Fibroblast of villous mesenchyme (primary cell): ENCODE data around the gene TPD52L2. TPM values are rescaled to one million over a fixed set of nuclear protein-coding genes. Genes with fewer than 3 reads are reported as not detected.

Source experiments
- DNase-seq: peaks from one replicate; pipeline ENCODE4 v3.0.0-alpha.2; 2010; ENCODE audit warnings: low read depth
- H3K4me3 ChIP-seq: 2 replicates; pipeline ENCODE4 v1.5.1; 2011; ENCODE audit warnings: low read depth, mild to moderate bottlenecking, low read length
- small RNA-seq: library from RNA; depleted of rRNA; stranded (forward); fragments of <200 nt; gene quantifications from one replicate; pipeline ENCODE3, GENCODE V24; 2012
- total RNA-seq: library from RNA; depleted of rRNA; stranded (reverse); fragments of >200 nt; gene quantifications from 2 replicates; pipeline ENCODE4 v1.2.3, GENCODE V29; 2012
- TF ChIP-seq, protein P1 (sequence below): IDR thresholded peaks from 2 replicates; pipeline ENCODE4 v1.5.1; 2012; ENCODE audit warnings: low read depth, mild to moderate bottlenecking, low read length; ENCODE audit not compliant: insufficient read depth

Gene TPD52L2
- total RNA-seq, 1 donor: 115 TPM

GRCh38 chr20:63937596-63937995 is 72.5 kb downstream of the TPD52L2 start:
- TF ChIP-seq, protein P1, sequence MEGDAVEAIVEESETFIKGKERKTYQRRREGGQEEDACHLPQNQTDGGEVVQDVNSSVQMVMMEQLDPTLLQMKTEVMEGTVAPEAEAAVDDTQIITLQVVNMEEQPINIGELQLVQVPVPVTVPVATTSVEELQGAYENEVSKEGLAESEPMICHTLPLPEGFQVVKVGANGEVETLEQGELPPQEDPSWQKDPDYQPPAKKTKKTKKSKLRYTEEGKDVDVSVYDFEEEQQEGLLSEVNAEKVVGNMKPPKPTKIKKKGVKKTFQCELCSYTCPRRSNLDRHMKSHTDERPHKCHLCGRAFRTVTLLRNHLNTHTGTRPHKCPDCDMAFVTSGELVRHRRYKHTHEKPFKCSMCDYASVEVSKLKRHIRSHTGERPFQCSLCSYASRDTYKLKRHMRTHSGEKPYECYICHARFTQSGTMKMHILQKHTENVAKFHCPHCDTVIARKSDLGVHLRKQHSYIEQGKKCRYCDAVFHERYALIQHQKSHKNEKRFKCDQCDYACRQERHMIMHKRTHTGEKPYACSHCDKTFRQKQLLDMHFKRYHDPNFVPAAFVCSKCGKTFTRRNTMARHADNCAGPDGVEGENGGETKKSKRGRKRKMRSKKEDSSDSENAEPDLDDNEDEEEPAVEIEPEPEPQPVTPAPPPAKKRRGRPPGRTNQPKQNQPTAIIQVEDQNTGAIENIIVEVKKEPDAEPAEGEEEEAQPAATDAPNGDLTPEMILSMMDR: no peak
- no peak overlapping the region for H3K4me3 ChIP-seq
- no peak for DNase-seq

DNA sequence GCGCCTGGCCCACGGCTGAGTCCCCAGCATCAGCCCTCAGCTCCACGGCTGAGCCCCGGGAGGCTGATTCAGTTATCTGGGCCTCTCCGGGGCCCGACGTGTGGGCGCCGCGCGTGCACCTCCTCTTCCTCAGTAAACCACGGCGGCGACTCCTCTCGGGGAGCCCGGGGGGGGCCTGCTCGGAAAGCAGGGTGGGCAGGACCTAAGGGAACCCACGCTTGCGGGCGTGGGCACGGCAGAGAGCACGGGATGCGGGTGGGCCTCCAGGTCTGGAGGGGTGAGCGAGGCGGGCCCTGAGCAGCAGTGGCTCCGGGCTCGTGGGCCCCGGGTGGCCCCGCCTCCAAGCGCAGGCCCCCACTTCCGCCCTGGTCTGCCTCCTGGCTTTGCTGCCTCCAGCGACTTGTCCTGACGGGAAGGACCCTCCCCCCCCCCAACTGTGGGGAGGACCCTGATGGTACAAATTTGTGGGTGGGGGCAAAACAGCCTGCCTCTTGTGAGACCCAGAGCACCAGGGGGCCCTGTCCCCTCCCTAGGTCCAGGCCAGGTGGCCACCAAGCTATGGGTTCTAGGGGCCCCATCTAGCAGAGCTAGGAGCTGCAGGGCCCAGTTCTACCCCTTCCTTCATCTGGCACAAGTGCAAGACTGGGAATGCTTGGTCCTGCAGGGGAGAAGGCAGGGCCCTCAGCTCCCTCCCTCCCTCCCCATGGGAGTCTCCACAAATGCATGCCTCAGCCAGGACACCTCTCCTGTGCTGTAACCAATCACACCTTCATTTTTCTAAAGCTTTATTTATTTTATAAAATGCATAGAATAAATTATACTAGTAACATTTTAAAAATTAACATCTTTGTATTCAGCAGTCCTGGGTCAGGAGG is 74.2 kb downstream of the TPD52L2 start:
- no peak for DNase-seq
- TF ChIP-seq, protein P1: no peak
- no peak overlapping the region for H3K4me3 ChIP-seq

- DNase-seq: no peak
- TF ChIP-seq, protein P1: no peak
- no peak overlapping the region for H3K4me3 ChIP-seq
Observed at GRCh38 chr20:63940071-63940471, 75.0 kb downstream of the TPD52L2 start.

DNA sequence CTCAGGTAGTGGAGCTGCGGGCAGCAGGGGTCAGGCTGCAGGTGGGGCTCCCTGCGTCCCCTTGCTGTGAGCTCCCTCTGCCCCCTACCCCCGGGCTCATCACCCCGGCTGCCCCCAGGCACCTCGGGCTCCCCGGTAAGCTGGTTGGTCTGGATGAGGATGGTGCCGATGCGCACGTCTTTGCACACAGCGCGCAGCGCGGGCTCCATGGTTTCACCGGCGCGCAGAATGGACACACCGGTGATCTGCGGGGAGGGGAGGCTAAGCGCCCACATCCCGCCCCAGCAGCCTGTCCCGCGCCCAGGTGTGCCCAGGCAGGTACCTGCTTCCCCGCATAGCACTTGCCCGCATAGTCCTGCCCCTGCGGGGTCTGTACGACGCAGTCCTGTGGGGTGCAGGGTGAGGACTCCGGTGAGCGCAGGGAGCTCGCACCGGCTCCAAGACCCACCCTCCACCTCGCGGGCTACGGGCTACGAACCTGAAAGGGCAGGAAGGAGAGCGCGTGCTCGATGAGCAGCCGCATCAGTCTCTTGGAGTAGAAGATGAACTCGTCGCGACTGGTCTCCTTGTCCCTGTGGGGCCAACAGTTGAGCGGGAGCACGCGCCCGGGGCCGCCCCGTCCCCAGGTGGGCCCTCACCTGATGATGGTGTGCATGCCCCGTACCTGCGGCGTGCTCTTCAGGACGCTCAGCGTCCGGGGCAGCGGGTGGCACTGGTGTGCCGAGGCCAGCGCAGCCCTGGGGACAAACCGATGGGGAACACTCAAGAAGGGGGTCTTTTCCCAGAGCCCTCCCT is 75.6 kb downstream of the TPD52L2 start:
- no peak overlapping the region for H3K4me3 ChIP-seq
- TF ChIP-seq, protein P1: no peak
- no peak for DNase-seq

Small RNA genes within 50 kb of the gene (small RNA-seq; reads per million reads assigned to genes)
- not detected for gene MIR941-2
- gene MIR941-4: not detected
- not detected for gene MIR941-5
- gene RNU1-134P: 7.9 reads per million, percentile 88 among the genes with 10 or more reads in this experiment

Other genes with a start within 250 kb of the TPD52L2 start
- 9.3 and 10.8 TPM in 2 replicates for gene GMEB2, start 238.2 kb upstream of the TPD52L2 start, total RNA-seq
- 5.6 and 10.6 TPM in 2 replicates for gene STMN3, start 211.8 kb upstream of the TPD52L2 start, total RNA-seq
- 11.7 and 14.2 TPM in 2 replicates for gene RTEL1, start 207.0 kb upstream of the TPD52L2 start, total RNA-seq
- gene TNFRSF6B, start 168.6 kb upstream of the TPD52L2 start, total RNA-seq: 31.5 and 44.5 TPM in 2 replicates
- 24.2 and 30.3 TPM in 2 replicates for gene ARFRP1, start 157.3 kb upstream of the TPD52L2 start, total RNA-seq
- 19.4 and 20.3 TPM in 2 replicates for gene ZGPAT, start 157.2 kb upstream of the TPD52L2 start, total RNA-seq
- gene LIME1, start 128.6 kb upstream of the TPD52L2 start, total RNA-seq: 3.5 TPM in 2 replicates
- gene SLC2A4RG, start 125.5 kb upstream of the TPD52L2 start, total RNA-seq: 24.2 and 35.1 TPM in 2 replicates
- 13.8 and 21.3 TPM in 2 replicates for gene ZBTB46, start 34.0 kb upstream of the TPD52L2 start, total RNA-seq
- not detected in 2 replicates for gene ABHD16B, start 3.8 kb upstream of the TPD52L2 start, total RNA-seq
- 51.2 and 61.7 TPM in 2 replicates for gene DNAJC5, start 29.9 kb downstream of the TPD52L2 start, total RNA-seq
- gene UCKL1, start 91.1 kb downstream of the TPD52L2 start, total RNA-seq: 20.9 and 25.0 TPM in 2 replicates
- gene ZNF512B, start 104.7 kb downstream of the TPD52L2 start, total RNA-seq: 13.8 and 15.8 TPM in 2 replicates
- 0.64 and 1.3 TPM in 2 replicates for gene SAMD10, start 114.4 kb downstream of the TPD52L2 start, total RNA-seq
- 52.7 and 53.8 TPM in 2 replicates for gene PRPF6, start 115.9 kb downstream of the TPD52L2 start, total RNA-seq
- 0.43 and 0.97 TPM in 2 replicates for gene C20orf204, start 170.9 kb downstream of the TPD52L2 start, total RNA-seq
- gene SOX18, start 184.4 kb downstream of the TPD52L2 start, total RNA-seq: under 0.01 TPM in 1 of 2 replicates, not detected in the other
- gene TCEA2, start 197.9 kb downstream of the TPD52L2 start, total RNA-seq: 20.7 and 24.2 TPM in 2 replicates
- gene RGS19, start 214.2 kb downstream of the TPD52L2 start, total RNA-seq: 13.0 and 13.2 TPM in 2 replicates
- gene OPRL1, start 214.8 kb downstream of the TPD52L2 start, total RNA-seq: 1.6 and 1.7 TPM in 2 replicates
- gene LKAAEAR1, start 219.1 kb downstream of the TPD52L2 start, total RNA-seq: under 0.01 TPM in 1 of 2 replicates, not detected in the other
- gene NPBWR2, start 242.3 kb downstream of the TPD52L2 start, total RNA-seq: not detected in 2 replicates